ENCODE measurements around the gene GANAB.

- TF ChIP-seq POLR2A (IDR thresholded peaks at IDR 0.05) (no peak), CTCF (IDR thresholded peaks at IDR 0.05) (no peak)
These were observed 43.2 kb upstream of the GANAB start, which contains the start of gene LRRN4CL for GRCh38 chr11:62689421-62690183.

Data from upper lobe of left lung (tissue), 4 donors.